Nephron (organoid): ENCODE data around the gene SPATA16.

Source experiments
- H3K27ac Mint-ChIP-seq, 3 experiments: 2 replicates each; pipeline ENCODE4 v1.8.0; 2020; ENCODE audit warnings: mixed read lengths in 3 of 3, mild to moderate bottlenecking in 2 of 3, moderate library complexity in 1 of 3
- H3K27me3 Mint-ChIP-seq: 2 replicates; pipeline ENCODE4 v1.8.0; 2021; ENCODE audit warnings: low read depth, mild to moderate bottlenecking, moderate library complexity, mixed read lengths
- H3K36me3 Mint-ChIP-seq: 2 replicates; pipeline ENCODE4 v1.8.0; 2020; ENCODE audit warnings: low read depth, mixed read lengths
- H3K4me1 Mint-ChIP-seq: 2 replicates; pipeline ENCODE4 v1.8.0; 2020; ENCODE audit warnings: mixed read lengths
- H3K4me3 Mint-ChIP-seq, 3 experiments: 2 replicates each; pipeline ENCODE4 v1.8.0; 2020; ENCODE audit warnings: mild to moderate bottlenecking in 3 of 3, mixed read lengths in 3 of 3, moderate library complexity in 2 of 3
- H3K9me3 Mint-ChIP-seq: 2 replicates; pipeline ENCODE4 v1.8.0; 2020; ENCODE audit warnings: mixed read lengths
- TF ChIP-seq, protein P1 (sequence below), 3 experiments: fragments of 200-600 bp; sonication (generic); IDR thresholded peaks; one replicate each; pipeline ENCODE4 v1.5.0; 2021; ENCODE audit warnings: antibody characterized with exemption in 3 of 3; ENCODE audit not compliant: unreplicated experiment in 3 of 3

SPATA16 gene

DNA sequence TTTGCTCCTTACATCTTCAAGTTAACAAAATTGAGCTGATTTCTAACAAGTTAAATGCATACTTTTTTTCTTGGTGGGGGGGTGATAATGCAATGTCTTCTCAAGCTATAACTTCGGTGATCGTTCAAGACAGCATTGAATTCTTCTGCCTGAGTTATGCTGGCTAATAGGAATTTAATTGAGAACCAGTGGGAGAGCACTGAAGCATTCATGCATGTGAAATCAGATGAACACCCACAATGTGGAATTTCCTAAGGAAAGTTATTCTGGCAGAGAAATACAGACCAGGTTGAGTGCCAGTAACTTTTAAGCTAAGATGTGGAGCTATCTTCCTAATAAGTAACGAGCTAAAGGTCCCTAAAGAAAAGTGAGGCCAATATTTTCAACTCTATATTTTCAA is 3.0 kb downstream of the SPATA16 start:
- no peak overlapping the region for H3K4me3 Mint-ChIP-seq
- H3K27me3 Mint-ChIP-seq, result no peaks in the 10 kb centered on the region
- TF ChIP-seq, protein P1, sequence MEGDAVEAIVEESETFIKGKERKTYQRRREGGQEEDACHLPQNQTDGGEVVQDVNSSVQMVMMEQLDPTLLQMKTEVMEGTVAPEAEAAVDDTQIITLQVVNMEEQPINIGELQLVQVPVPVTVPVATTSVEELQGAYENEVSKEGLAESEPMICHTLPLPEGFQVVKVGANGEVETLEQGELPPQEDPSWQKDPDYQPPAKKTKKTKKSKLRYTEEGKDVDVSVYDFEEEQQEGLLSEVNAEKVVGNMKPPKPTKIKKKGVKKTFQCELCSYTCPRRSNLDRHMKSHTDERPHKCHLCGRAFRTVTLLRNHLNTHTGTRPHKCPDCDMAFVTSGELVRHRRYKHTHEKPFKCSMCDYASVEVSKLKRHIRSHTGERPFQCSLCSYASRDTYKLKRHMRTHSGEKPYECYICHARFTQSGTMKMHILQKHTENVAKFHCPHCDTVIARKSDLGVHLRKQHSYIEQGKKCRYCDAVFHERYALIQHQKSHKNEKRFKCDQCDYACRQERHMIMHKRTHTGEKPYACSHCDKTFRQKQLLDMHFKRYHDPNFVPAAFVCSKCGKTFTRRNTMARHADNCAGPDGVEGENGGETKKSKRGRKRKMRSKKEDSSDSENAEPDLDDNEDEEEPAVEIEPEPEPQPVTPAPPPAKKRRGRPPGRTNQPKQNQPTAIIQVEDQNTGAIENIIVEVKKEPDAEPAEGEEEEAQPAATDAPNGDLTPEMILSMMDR (IDR thresholded peaks at IDR 0.05; ENCODE audit: unreplicated experiment in 3 of 3), result no peak
- no peaks in the 10 kb centered on the region for H3K36me3 Mint-ChIP-seq
- H3K9me3 Mint-ChIP-seq, result no peaks in the 10 kb centered on the region
- H3K27ac Mint-ChIP-seq, result peak overlapping the region in 2 of 3 experiments; percentile 52 to 70
- H3K4me1 Mint-ChIP-seq, result peaks cover 6% of the 10 kb centered on the region

DNA sequence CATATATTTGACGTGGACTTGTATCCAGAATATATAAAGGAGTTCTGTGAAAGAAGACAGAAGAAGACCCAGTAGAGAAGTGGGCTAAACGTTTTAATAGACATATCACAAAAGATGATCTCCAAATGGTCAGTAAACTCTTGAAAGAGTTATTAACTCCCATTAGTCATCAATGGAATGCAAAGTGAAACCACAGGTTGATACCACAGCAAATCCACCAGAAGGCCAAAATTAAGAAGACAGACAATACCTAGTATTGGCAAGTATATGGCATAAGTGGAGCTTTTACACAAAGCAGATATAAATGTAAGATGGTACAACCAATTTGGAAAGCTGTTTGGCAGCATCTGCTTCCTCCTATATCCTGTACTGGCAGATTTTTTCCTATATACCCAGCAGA is 6.0 kb downstream of the SPATA16 start:
- Mint-ChIP-seq H3K4me3 (no peak overlapping the region), H3K9me3 (no peaks in the 10 kb centered on the region), H3K36me3 (no peaks in the 10 kb centered on the region), H3K27me3 (no peaks in the 10 kb centered on the region), H3K27ac (no peak overlapping the region), H3K4me1 (peaks cover 6% of the 10 kb centered on the region)
- TF ChIP-seq, protein P1 (IDR thresholded peaks at IDR 0.05; ENCODE audit: unreplicated experiment in 3 of 3), result no peak

GRCh38 chr3:173128633-173129032 is 12.4 kb downstream of the SPATA16 start:
- H3K9me3 Mint-ChIP-seq, result no peaks in the 10 kb centered on the region
- peaks cover 2% of the 10 kb centered on the region for H3K27me3 Mint-ChIP-seq
- TF ChIP-seq, protein P1 (IDR thresholded peaks at IDR 0.05; ENCODE audit: unreplicated experiment in 3 of 3), result no peak
- H3K4me3 Mint-ChIP-seq, result no peak overlapping the region
- no peaks in the 10 kb centered on the region for H3K4me1 Mint-ChIP-seq
- H3K27ac Mint-ChIP-seq, result no peak overlapping the region
- H3K36me3 Mint-ChIP-seq, result no peaks in the 10 kb centered on the region

GRCh38 chr3:173111321-173111720 is 29.7 kb downstream of the SPATA16 start:
- no peak overlapping the region for H3K27ac Mint-ChIP-seq
- H3K4me1 Mint-ChIP-seq, result no peaks in the 10 kb centered on the region
- H3K4me3 Mint-ChIP-seq, result no peak overlapping the region
- H3K36me3 Mint-ChIP-seq, result no peaks in the 10 kb centered on the region
- no peaks in the 10 kb centered on the region for H3K9me3 Mint-ChIP-seq
- H3K27me3 Mint-ChIP-seq, result no peaks in the 10 kb centered on the region
- TF ChIP-seq, protein P1 (IDR thresholded peaks at IDR 0.05; ENCODE audit: unreplicated experiment in 3 of 3), result no peak

DNA sequence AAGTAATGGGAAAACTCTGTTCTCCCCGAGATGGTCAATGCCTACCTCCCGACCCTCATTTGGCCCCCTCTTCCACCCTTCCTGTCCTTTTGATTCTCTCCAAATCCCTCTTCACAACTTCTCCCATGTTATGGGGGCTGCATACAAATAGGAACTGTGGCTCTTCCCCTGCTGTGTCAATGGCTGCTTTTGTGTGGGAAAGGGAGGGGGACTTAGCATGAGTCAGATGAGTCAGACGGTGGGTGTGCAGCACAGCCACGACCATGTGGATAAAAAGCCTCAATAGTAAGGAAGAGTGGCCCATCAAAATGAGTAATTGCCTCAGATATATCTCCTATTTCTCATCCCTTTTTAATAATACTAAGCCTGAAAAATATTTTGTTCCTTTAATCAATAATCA is 31.9 kb downstream of the SPATA16 start:
- Mint-ChIP-seq H3K4me1 (no peaks in the 10 kb centered on the region), H3K27ac (no peak overlapping the region), H3K4me3 (no peak overlapping the region), H3K36me3 (no peaks in the 10 kb centered on the region), H3K27me3 (no peaks in the 10 kb centered on the region), H3K9me3 (peaks cover under 1% of the 10 kb centered on the region)
- TF ChIP-seq, protein P1 (IDR thresholded peaks at IDR 0.05; ENCODE audit: unreplicated experiment in 3 of 3), result no peak

DNA sequence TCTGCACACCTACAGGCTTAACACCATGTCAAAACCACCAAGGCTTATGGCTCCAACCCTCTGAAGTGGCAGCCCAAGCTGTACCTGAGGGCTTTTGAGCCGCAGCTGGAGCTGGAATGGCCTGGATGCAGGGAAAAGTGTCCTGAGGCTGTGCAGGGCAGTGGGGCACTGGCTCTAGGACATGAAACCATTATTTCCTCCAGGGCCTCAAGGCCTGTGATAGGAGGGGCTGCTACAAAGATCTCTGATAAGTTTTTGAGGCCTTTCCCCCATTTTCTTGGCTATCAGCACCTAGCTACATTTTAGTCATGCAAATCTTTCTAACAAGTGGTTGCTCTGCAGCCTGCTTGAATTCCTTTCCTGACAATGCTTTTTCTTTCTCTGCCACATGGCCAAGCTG is 37.6 kb downstream of the SPATA16 start:
- Mint-ChIP-seq H3K4me3 (no peak overlapping the region), H3K36me3 (no peaks in the 10 kb centered on the region), H3K4me1 (no peaks in the 10 kb centered on the region), H3K9me3 (peaks cover 4% of the 10 kb centered on the region), H3K27me3 (no peaks in the 10 kb centered on the region), H3K27ac (no peak overlapping the region)
- TF ChIP-seq, protein P1 (IDR thresholded peaks at IDR 0.05; ENCODE audit: unreplicated experiment in 3 of 3), result no peak
